ENCODE measurements around the gene PMP22. TPM values are rescaled to one million over a fixed set of nuclear protein-coding genes. Genes with fewer than 3 reads are reported as not detected.

Gene PMP22
- 100 to 1,000 TPM in 1 of 3 donors, 10 to 100 TPM in 2; 16.7 to 149 (median 54.2) TPM for total RNA-seq
- long read RNA-seq, donor 1, transcript PMP22-203 (5 exons, 1,817 nt): major isoform, 153 of 199 reads
- long read RNA-seq, donor 1, transcript PMP22-201 (5 exons, 1,861 nt): minor isoform, 25 of 199 reads
- long read RNA-seq, donor 1, partial matches to known transcripts: 13 of 199 reads
- long read RNA-seq, donor 1, other reads (novel, unspliced or antisense): 5 of 199 reads
- long read RNA-seq, donor 2, transcript PMP22-201 (5 exons, 1,861 nt): minor isoform, 10 of 55 reads
- long read RNA-seq, donor 2, transcript PMP22-203 (5 exons, 1,817 nt): major isoform, 31 of 55 reads
- long read RNA-seq, donor 2, partial matches to known transcripts: 5 of 55 reads
- long read RNA-seq, donor 2, other reads (novel, unspliced or antisense): 8 of 55 reads

GRCh38 chr17:15265131-15265530, at the start of gene PMP22:
PMP22 (minus strand) TSS chr17:15265326; CDS start chr17:15260727, 4,599 bp downstream.
- no peak for TF ChIP-seq CTCF (IDR thresholded peaks at IDR 0.05)
- Histone ChIP-seq H3K4me3 (no peak within 1 kb of the TSS), H3K4me1 (ENCODE audit: low read depth) (peaks cover 39% of the 10 kb centered on the region), H3K9me3 (no peaks in the 10 kb centered on the region), H3K36me3 (ENCODE audit: low read depth) (no peaks in the 10 kb centered on the region)
- no peak for ATAC-seq
- DNase-seq: peak in 2 of 3 donors; percentile 40 to 50
- intact Hi-C loops (cut with DNase I, micrococcal nuclease): no loop called here

- no peaks in the 10 kb centered on the region for H3K36me3 ChIP-seq (ENCODE audit: low read depth)
- intact Hi-C loops (cut with DNase I, micrococcal nuclease): no loop called here
- no peak for ATAC-seq
Observed at GRCh38 chr17:15311996-15312395, 46.9 kb upstream of the PMP22 start.

GRCh38 chr17:15309793-15310192, 44.7 kb upstream of the PMP22 start:
- no peak overlapping the region for H3K4me3 ChIP-seq
- ATAC-seq (no peak), DNase-seq (no peak)
- no peak for TF ChIP-seq CTCF (IDR thresholded peaks at IDR 0.05)
- H3K9me3 ChIP-seq: no peaks in the 10 kb centered on the region
- H3K4me1 ChIP-seq (ENCODE audit: low read depth): no peaks in the 10 kb centered on the region
- intact Hi-C loops (cut with DNase I, micrococcal nuclease): no loop called here
- no peaks in the 10 kb centered on the region for H3K36me3 ChIP-seq (ENCODE audit: low read depth)

More at GRCh38 chr17:15311996-15312395, 46.9 kb upstream of the PMP22 start:
- no peak overlapping the region for H3K4me3 ChIP-seq
- no peak for TF ChIP-seq CTCF (IDR thresholded peaks at IDR 0.05)
- no peaks in the 10 kb centered on the region for H3K4me1 ChIP-seq (ENCODE audit: low read depth)
- H3K9me3 ChIP-seq: no peaks in the 10 kb centered on the region
- DNase-seq: no peak

- DNase-seq (no peak), ATAC-seq (no peak)
- Histone ChIP-seq H3K4me3 (no peak overlapping the region), H3K9me3 (no peaks in the 10 kb centered on the region), H3K4me1 (ENCODE audit: low read depth) (no peaks in the 10 kb centered on the region), H3K36me3 (ENCODE audit: low read depth) (no peaks in the 10 kb centered on the region)
- no peak for TF ChIP-seq CTCF (IDR thresholded peaks at IDR 0.05)
- intact Hi-C loops (cut with DNase I, micrococcal nuclease): no loop called here
Observed at GRCh38 chr17:15309236-15309635, 44.1 kb upstream of the PMP22 start.

GRCh38 chr17:15308758-15309157, 43.6 kb upstream of the PMP22 start:
- H3K9me3 ChIP-seq: no peaks in the 10 kb centered on the region
- DNase-seq (no peak), ATAC-seq (peak; percentile 20)
- TF ChIP-seq CTCF (IDR thresholded peaks at IDR 0.05): no peak
- no peaks in the 10 kb centered on the region for H3K36me3 ChIP-seq (ENCODE audit: low read depth)
- no peaks in the 10 kb centered on the region for H3K4me1 ChIP-seq (ENCODE audit: low read depth)
- intact Hi-C loops (cut with DNase I, micrococcal nuclease): no loop called here
- no peak overlapping the region for H3K4me3 ChIP-seq
